Erythroblast (primary cell): ENCODE data around the gene COL11A2.

ENCODE experiments used
- DNase-seq, 2 experiments: peaks; one replicate each; lab custom pipeline; 2025; lab: John Stamatoyannopoulos, UW
- GATA1 ChIP-seq: IDR thresholded peaks from 2 replicates; pipeline ENCODE4 v1.6.1; 2011; ENCODE audit warnings: low read depth, mild to moderate bottlenecking, control low read depth, low read length, moderate library complexity
- POLR2A ChIP-seq: IDR thresholded peaks from 2 replicates; pipeline ENCODE4 v1.6.1; 2011; ENCODE audit warnings: mild to moderate bottlenecking, low read length

The COL11A2 gene

GRCh38 chr6:33167374-33168283, 24.6 kb downstream of the COL11A2 start:
- no peak for DNase-seq
- TF ChIP-seq GATA1 (no peak), POLR2A (no peak)

GRCh38 chr6:33166811-33167210, 25.5 kb downstream of the COL11A2 start:
- no peak for DNase-seq
- TF ChIP-seq GATA1: no peak
- no peak for TF ChIP-seq POLR2A

GRCh38 chr6:33166363-33166762, 25.9 kb downstream of the COL11A2 start:
- TF ChIP-seq GATA1 (no peak), POLR2A (no peak)
- DNase-seq: no peak

- no peak for DNase-seq
- TF ChIP-seq GATA1 (no peak), POLR2A (no peak)
Measured at GRCh38 chr6:33165581-33166258, 26.5 kb downstream of the COL11A2 start.

DNA sequence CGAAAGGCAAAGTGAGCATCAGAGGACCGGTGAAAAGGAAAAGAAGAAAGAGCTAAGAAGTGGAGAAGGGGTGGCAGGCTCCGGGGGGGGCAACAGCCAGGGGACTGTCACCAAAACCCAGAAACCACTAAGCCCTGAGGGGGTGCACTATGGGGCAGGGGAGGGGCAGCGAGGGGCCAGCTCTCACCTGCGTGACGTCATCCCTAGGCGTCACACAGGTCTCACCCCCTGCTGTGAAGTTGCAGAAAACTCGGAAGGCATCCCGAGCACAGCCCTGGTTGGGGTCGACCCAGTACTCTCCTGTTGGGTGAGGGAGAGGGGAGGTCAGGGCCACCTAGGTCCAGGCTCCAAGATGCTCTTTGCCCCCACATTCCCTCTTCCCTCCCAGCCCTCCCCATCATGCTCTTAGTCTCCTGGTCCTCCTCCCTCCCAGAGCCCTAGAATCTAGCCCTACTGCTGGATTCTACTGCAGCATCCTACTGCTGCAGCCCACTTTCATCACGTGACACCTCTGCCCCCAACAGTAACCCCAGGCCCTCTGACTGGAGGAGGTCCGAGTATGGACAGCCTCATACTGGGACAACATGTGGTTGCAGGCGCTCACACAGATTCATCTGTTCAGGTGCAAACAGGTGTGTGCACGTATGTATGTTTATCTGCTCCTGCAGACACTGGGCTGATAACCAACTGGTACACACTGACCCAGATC, 27.4 kb downstream of the COL11A2 start:
- TF ChIP-seq POLR2A (no peak), GATA1 (no peak)

GRCh38 chr6:33164176-33164575, 28.1 kb downstream of the COL11A2 start:
- DNase-seq: no peak
- no peak for TF ChIP-seq GATA1
- TF ChIP-seq POLR2A: no peak

More for the DNA sequence above, 27.4 kb downstream of the COL11A2 start:
- no peak for DNase-seq

- no peak for DNase-seq
- TF ChIP-seq POLR2A (no peak), GATA1 (no peak)
Measured at GRCh38 chr6:33163540-33163939, 28.7 kb downstream of the COL11A2 start.

DNA sequence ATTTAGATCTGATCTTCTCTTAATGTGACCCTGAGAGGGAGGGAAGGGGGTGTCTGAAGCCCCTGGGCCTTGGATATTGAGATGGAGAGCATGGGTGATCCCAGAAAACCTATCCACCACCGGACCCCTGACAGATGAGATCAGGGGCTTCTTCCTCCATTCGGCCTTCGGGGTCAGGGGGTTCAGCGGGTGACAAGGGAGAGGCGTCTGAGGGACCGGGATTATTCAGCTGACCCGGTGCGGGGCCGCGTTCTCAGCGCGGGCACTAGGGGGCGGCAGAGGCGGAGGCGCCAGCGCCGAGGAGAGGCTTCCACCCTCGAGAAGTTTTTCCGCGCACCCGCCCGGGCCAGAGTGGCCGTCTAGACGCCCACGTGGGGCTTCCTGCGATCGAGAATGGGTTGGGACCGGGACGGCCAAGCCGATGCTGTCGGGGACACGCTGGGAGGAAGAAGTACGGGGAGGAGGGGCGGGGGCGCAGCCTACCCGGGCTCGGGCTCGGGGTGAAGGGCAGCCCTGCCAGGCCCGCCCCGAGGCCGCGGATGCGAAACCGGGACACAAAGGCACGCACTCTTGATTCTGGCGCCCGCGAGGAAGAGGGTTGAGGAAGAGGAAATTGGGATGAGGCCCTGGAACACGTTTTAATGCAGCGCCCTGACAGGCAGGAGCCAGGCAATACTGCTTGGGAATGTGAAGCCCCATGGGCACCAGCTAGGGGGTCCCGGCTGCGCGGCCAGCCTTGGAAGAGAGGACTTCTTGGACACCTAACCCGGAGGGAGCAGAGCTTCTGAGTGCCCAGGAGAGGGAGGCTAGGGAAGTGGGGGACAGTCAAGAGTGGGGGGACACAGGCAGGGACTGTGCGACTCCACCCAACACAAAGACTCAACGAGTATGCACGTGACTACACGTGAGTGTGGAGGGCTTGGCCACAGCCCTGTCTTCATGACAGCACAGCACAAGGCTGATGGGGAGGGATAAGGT, 30.6 kb downstream of the COL11A2 start:
- no peak for TF ChIP-seq GATA1
- peak; percentile 32 for TF ChIP-seq POLR2A
- peak; percentile 66 to 81 for DNase-seq

- peak; percentile 20 to 24 for DNase-seq
- TF ChIP-seq GATA1: no peak
- no peak for TF ChIP-seq POLR2A
Measured at GRCh38 chr6:33160728-33161344, 31.4 kb downstream of the COL11A2 start.

DNA sequence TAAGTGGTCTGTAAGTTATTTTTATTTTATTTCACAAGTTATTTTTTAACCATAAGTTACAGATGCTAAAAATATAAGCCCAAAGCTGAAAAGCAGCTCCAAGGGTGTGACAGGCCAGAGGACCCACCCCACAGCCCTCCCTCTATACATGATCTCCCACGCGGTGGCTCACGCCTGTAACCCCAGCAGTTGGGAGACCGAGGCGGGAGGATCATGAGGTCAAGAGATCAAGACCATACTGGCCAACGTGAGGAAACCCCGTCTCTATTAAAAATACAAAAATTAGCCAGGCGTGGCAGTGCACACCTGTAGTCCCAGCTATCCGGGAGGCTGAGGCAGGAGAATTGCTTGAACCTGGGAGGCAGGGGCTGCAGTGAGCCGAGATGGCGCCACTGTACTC, 32.2 kb downstream of the COL11A2 start:
- no peak for DNase-seq
- no peak for TF ChIP-seq GATA1
- TF ChIP-seq POLR2A: no peak

DNA sequence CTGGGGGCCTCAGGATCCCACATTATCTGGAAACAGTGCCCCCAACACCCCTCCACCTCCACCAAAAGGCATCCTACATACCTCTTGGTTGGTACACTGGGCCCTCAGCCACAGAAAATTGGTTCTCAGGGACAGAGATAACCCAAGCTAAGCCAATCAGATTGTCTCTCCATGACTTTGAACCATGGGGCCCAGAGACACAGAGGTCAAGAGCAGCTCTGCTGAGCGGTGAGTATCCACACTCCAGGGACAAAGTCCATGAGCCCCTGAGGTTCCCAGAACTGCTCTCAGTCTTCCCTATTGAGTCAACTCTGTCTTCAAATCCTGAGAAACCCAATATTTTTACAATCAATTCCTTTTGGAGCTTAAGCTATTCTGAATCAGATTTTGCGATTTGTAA, 35.3 kb downstream of the COL11A2 start:
- no peak for TF ChIP-seq GATA1
- no peak for TF ChIP-seq POLR2A
- no peak for DNase-seq

DNA sequence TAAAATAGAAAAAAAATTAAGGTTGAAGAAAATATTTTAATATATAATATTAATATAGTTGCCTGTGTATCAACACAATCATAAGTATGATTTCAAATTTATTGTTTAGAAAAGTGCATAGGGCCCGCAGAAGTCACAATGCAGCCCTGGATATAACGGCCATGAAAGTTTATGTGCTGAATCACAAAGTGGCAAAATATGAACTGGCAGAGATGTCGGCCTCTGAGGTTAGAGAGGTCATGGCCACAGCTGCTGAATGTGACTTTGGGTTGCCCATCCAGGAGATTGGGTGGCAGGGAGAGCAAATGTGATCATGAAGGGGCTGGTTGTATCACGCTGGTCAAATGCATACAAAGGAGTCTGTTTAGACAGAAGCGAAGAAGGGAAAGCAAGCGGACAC, 35.7 kb downstream of the COL11A2 start:
- no peak for TF ChIP-seq GATA1
- no peak for TF ChIP-seq POLR2A
- no peak for DNase-seq
